HCT116 (cell line): ENCODE results near the gene RNF207. TPM values are rescaled to one million over a fixed set of nuclear protein-coding genes. Genes with fewer than 3 reads are reported as not detected.

Experiments used
- ATAC-seq: fragments of 200-7000 bp; cut with Tn5 transposase; 2 replicates; pipeline ENCODE4 v1.9.1; 2020; ENCODE audit warnings: mild to moderate bottlenecking, moderate library complexity
- BruUV-seq: library from RNA; stranded (reverse); fragments of 400-500 nt; replicated peaks from 2 replicates; lab custom pipeline; 2021; lab: Mats Ljungman, UMichigan
- CTCF ChIA-PET: fragments of 300-600 bp; sonication (Branson Sonifier 250); formaldehyde crosslinking; loops from one replicate; lab custom pipeline; 2021; ENCODE audit warnings: antibody characterized with exemption; lab: Charles Lee
- POLR2A ChIA-PET: fragments of 300-600, 350-600 bp; sonication (Branson Sonifier 250); formaldehyde crosslinking; loops from one replicate; lab custom pipeline; 2021; ENCODE audit warnings: antibody characterized with exemption; lab: Charles Lee
- RAD21 ChIA-PET, 2 experiments: fragments of 300-600 bp; sonication (Branson Sonifier 250); formaldehyde crosslinking; loops; one replicate each; lab custom pipeline; 2023; ENCODE audit warnings: low total read pairs in 2 of 2; ENCODE audit not compliant: uncharacterized antibody in 2 of 2, unreplicated experiment in 2 of 2, low non-redundant PET in 1 of 2; lab: Charles Lee
- DNase-seq: peaks from one replicate; pipeline ENCODE4 v3.0.0-alpha.2; 2010; ENCODE audit warnings: low read depth, low spot score
- H2AFZ ChIP-seq: fragments of 200-600 bp; shearing (Covaris generic), sonication (generic); 2 replicates; pipeline ENCODE4 v1.6.1; 2017; ENCODE audit warnings: low read depth, mixed run types, mixed read lengths, antibody characterized with exemption, low read length; ENCODE audit not compliant: poor library complexity, severe bottlenecking
- H3K27ac ChIP-seq: 2 replicates; pipeline ENCODE4 v1.5.1; 2012; ENCODE audit warnings: low read depth, low read length
- H3K27me3 ChIP-seq: fragments of 200-600 bp; sonication (generic); 2 replicates; pipeline ENCODE4 v1.6.1; 2016; ENCODE audit warnings: mixed run types, low read length, mixed read lengths; ENCODE audit not compliant: insufficient read depth
- H3K36me3 ChIP-seq, 2 experiments: fragments of 200-500 bp in 1 of 2; fragments of 200-600 bp in 1 of 2; sonication (Bioruptor generic) in 1 of 2; sonication (generic) in 1 of 2; 2 replicates each; pipeline versions ENCODE4 v1.5.1 to v1.6.1; 2014 to 2016; ENCODE audit warnings: low read length in 2 of 2, inconsistent platforms in 1 of 2, mixed read lengths in 1 of 2, mixed run types in 1 of 2; ENCODE audit not compliant: insufficient read depth in 2 of 2, control insufficient read depth in 1 of 2
- H3K4me1 ChIP-seq, 2 experiments: fragments of 200-600 bp in 1 of 2; sonication (generic) in 1 of 2; 2 replicates each; pipeline versions ENCODE4 v1.5.1 to v1.6.1; 2012 to 2017; ENCODE audit warnings: low read length in 2 of 2, inconsistent platforms in 1 of 2, mild to moderate bottlenecking in 1 of 2, mixed read lengths in 1 of 2, mixed run types in 1 of 2, moderate library complexity in 1 of 2; ENCODE audit not compliant: insufficient read depth in 2 of 2, control insufficient read depth in 1 of 2
- H3K4me2 ChIP-seq: fragments of 200-600 bp; sonication (generic); 2 replicates; pipeline ENCODE4 v1.6.1; 2017; ENCODE audit warnings: mixed run types, low read length, mixed read lengths
- H3K4me3 ChIP-seq, 2 experiments: fragments of 200-600 bp in 1 of 2; sonication (generic) in 1 of 2; replicated peaks in 1 of 2; 2 replicates each; pipeline ENCODE4 v1.5.1; 2011 to 2016; ENCODE audit warnings: low read length in 2 of 2, control low read depth in 1 of 2, low read depth in 1 of 2, mild to moderate bottlenecking in 1 of 2, mixed read lengths in 1 of 2, mixed run types in 1 of 2
- H3K79me2 ChIP-seq: fragments of 200-600 bp; sonication (generic); 2 replicates; pipeline ENCODE4 v1.6.1; 2017; ENCODE audit warnings: mild to moderate bottlenecking, mixed run types, low read length, moderate library complexity, mixed read lengths; ENCODE audit not compliant: insufficient read depth
- H3K9ac ChIP-seq: fragments of 200-600 bp; sonication (generic); 2 replicates; pipeline ENCODE4 v1.6.1; 2016; ENCODE audit warnings: low read length, mixed read lengths
- H3K9me2 ChIP-seq: fragments of 200-600 bp; sonication (generic), shearing (Covaris generic); 2 replicates; pipeline ENCODE4 v1.6.1; 2017; ENCODE audit warnings: mixed run types, mild to moderate bottlenecking, moderate library complexity; ENCODE audit not compliant: insufficient read depth
- H3K9me3 ChIP-seq, 2 experiments: fragments of 200-500 bp in 1 of 2; fragments of 200-600 bp in 1 of 2; sonication (Bioruptor generic) in 1 of 2; sonication (generic) in 1 of 2; 2 replicates each; pipeline ENCODE4 v1.6.1; 2014 to 2017; ENCODE audit warnings: low read length in 2 of 2, mixed read lengths in 2 of 2, inconsistent platforms in 1 of 2, low read depth in 1 of 2, mild to moderate bottlenecking in 1 of 2, mixed run types in 1 of 2, moderate library complexity in 1 of 2; ENCODE audit not compliant: control insufficient read depth in 1 of 2, insufficient read depth in 1 of 2
- H4K20me1 ChIP-seq: fragments of 200-600 bp; sonication (generic), shearing (Covaris generic); 2 replicates; pipeline ENCODE4 v1.6.1; 2017; ENCODE audit warnings: mixed run types, mild to moderate bottlenecking, moderate library complexity; ENCODE audit not compliant: insufficient read depth
- ATF3 ChIP-seq: IDR thresholded peaks from 2 replicates; pipeline ENCODE4 v1.6.1; 2012
- CEBPB ChIP-seq: IDR thresholded peaks from 2 replicates; pipeline ENCODE4 v1.6.1; 2012; ENCODE audit warnings: low read depth
- EGR1 ChIP-seq: IDR thresholded peaks from 2 replicates; pipeline ENCODE4 v1.6.1; 2012; ENCODE audit warnings: low read depth
- ELF1 ChIP-seq: IDR thresholded peaks from 2 replicates; pipeline ENCODE4 v1.6.1; 2012; ENCODE audit warnings: low read depth, borderline replicate concordance
- EZH2 ChIP-seq: fragments of 200-600 bp; sonication (generic); IDR thresholded peaks from 2 replicates; pipeline ENCODE4 v1.6.1; 2017; ENCODE audit warnings: antibody characterized with exemption, mixed run types
- EZH2phosphoT487 ChIP-seq: fragments of 200-600 bp; IDR thresholded peaks from 2 replicates; pipeline ENCODE4 v1.6.1; 2018; ENCODE audit warnings: antibody characterized with exemption, borderline replicate concordance
- FOSL1 ChIP-seq: IDR thresholded peaks from 2 replicates; pipeline ENCODE4 v1.6.1; 2012; ENCODE audit warnings: low read depth
- JUND ChIP-seq: IDR thresholded peaks from 2 replicates; pipeline ENCODE4 v1.6.1; 2012
- MAX ChIP-seq: IDR thresholded peaks from 2 replicates; pipeline ENCODE4 v1.6.1; 2012
- POLR2A ChIP-seq: IDR thresholded peaks from 2 replicates; pipeline ENCODE4 v1.7.0; 2011; ENCODE audit warnings: borderline replicate concordance; ENCODE audit not compliant: insufficient read depth, insufficient read length; ENCODE audit errors: extremely low read depth
- POLR2AphosphoS5 ChIP-seq: IDR thresholded peaks from 2 replicates; pipeline ENCODE4 v1.6.1; 2011; ENCODE audit warnings: mild to moderate bottlenecking, low read depth, low read length, moderate library complexity
- RAD21 ChIP-seq: IDR thresholded peaks from 2 replicates; pipeline ENCODE4 v1.6.1; 2012; ENCODE audit warnings: low read depth, mild to moderate bottlenecking
- REST ChIP-seq: IDR thresholded peaks from 2 replicates; pipeline ENCODE4 v1.6.1; 2012; ENCODE audit warnings: low read depth
- SIN3A ChIP-seq: IDR thresholded peaks from 2 replicates; pipeline ENCODE4 v1.6.1; 2012; ENCODE audit warnings: low read depth
- SP1 ChIP-seq: IDR thresholded peaks from 2 replicates; pipeline ENCODE4 v1.6.1; 2012; ENCODE audit warnings: low read depth
- SRF ChIP-seq: IDR thresholded peaks from 2 replicates; pipeline ENCODE4 v1.6.1; 2012; ENCODE audit warnings: low read depth
- TCF7L2 ChIP-seq: IDR thresholded peaks from 2 replicates; pipeline ENCODE4 v1.7.0; 2011; ENCODE audit warnings: borderline replicate concordance, inconsistent platforms; ENCODE audit not compliant: insufficient read depth, insufficient read length; ENCODE audit errors: extremely low read depth
- YY1 ChIP-seq: IDR thresholded peaks from 2 replicates; pipeline ENCODE4 v1.6.1; 2011; ENCODE audit warnings: low read length, low read depth, moderate library complexity, mild to moderate bottlenecking; ENCODE audit not compliant: insufficient replicate concordance; ENCODE audit errors: extremely low read depth
- ZBTB33 ChIP-seq: IDR thresholded peaks from 2 replicates; pipeline ENCODE4 v1.6.1; 2011; ENCODE audit warnings: mild to moderate bottlenecking, low read length, moderate library complexity; ENCODE audit not compliant: insufficient replicate concordance; ENCODE audit errors: extremely low read depth
- ZNF274 ChIP-seq: fragments of 200-500 bp; sonication (Bioruptor generic); IDR thresholded peaks from 2 replicates; pipeline ENCODE4 v1.6.1; 2014; ENCODE audit warnings: mild to moderate bottlenecking, low read depth, low read length, inconsistent platforms
- intact Hi-C: fragments of 100-400 bp; cut with micrococcal nuclease; formaldehyde crosslinking; loops from 2 replicates; pipeline ENCODE4 v1.10.0; 2022
- total RNA-seq: library from RNA; stranded (reverse); gene quantifications from one replicate; pipeline ENCODE4 v1.2.1, GENCODE V29; 2021; ENCODE audit not compliant: unreplicated experiment

Gene RNF207
- total RNA-seq, 1 experiment from 2014 or later, result 61.2 TPM

GRCh38 chr1:6224718-6225117 is 18.8 kb downstream of the RNF207 start:
- DNase-seq (no peak), ATAC-seq (peak; percentile 39)
- CTCF ChIA-PET, result interaction anchor here (2.0 to 6.5 kb wide), 2 partner anchors 14 to 19 kb away, joined by 5 to 44 read pairs; partner anchors contain the start of gene RNF207
- Histone ChIP-seq H3K4me3 (peak overlapping the region in 1 of 2 experiments; percentile 20; a peak in 2 of 4 replicates), H4K20me1 (no peaks in the 10 kb centered on the region; the same call in 1 of the 2 replicates), H3K4me1 (peaks cover 65 to 74% of the 10 kb centered on the region in 2 experiments), H2AFZ (no peak overlapping the region), H3K36me3 (peaks cover 5 to 43% of the 10 kb centered on the region in 2 experiments; a peak in 3 of 4 replicates), H3K9me2 (no peaks in the 10 kb centered on the region), H3K79me2 (peaks cover 60% of the 10 kb centered on the region), H3K27ac (peak overlapping the region; percentile 73), H3K27me3 (no peaks in the 10 kb centered on the region), H3K4me2 (peak overlapping the region; percentile 58), H3K9me3 (no peaks in the 10 kb centered on the region), H3K9ac (peak overlapping the region; percentile 53)
- RAD21 ChIA-PET, result no interaction called here
- intact Hi-C loops, result no loop called here
- no TSS peak for BruUV-seq
- POLR2A ChIA-PET, result interaction anchor here (0.9 kb wide), 1 partner anchor 20 kb away, joined by 5 read pairs; no protein-coding TSS in a partner anchor
- TF ChIP-seq POLR2AphosphoS5 (0 out of 2 replicates have a peak, but pooled peaks have one; percentile 15), SRF (no peak), REST (no peak), EZH2 (no peak), EZH2phosphoT487 (no peak), SP1 (peak; percentile 43; the same call in 1 of the 2 replicates), SIN3A (no peak), ZNF274 (no peak), JUND (peak; percentile 71), CEBPB (no peak), TCF7L2 (no peak), FOSL1 (peak; percentile 74), POLR2A (no peak), ATF3 (no peak), MAX (no peak), ZBTB33 (no peak), RAD21 (no peak), ELF1 (no peak), EGR1 (no peak), YY1 (no peak)
